Activated T-helper 2 cell treated with anti-CD3 and anti-CD28 coated beads, Interferon-gamma antibody, Interleukin-2, Interleukin-4, amounts not matched to agents 10 μg/mL and 5 μg/mL and 100 μg/mL, durations not matched to agents 14 hours and 24 hours and 36 hours (primary cell): ENCODE results near the gene ADAM11. TPM values are rescaled to one million over a fixed set of nuclear protein-coding genes. Genes with fewer than 3 reads are reported as not detected.
"Not testable (repeated sequence)": the region's sequence is repeated elsewhere in the genome, so short reads cannot be mapped to it uniquely, and the experiment has no call there.

Source experiments
- DNase-seq: peaks from one replicate; pipeline ENCODE4 v3.0.0; 2021; ENCODE audit warnings: low spot score
- H3K27ac Mint-ChIP-seq: one replicate; pipeline ENCODE4 v1.8.0; 2021; ENCODE audit warnings: mixed read lengths
- H3K27me3 Mint-ChIP-seq: one replicate; pipeline ENCODE4 v1.8.0; 2021; ENCODE audit warnings: low read depth, mixed read lengths
- H3K36me3 Mint-ChIP-seq: one replicate; pipeline ENCODE4 v1.8.0; 2021; ENCODE audit warnings: low read depth, mixed read lengths
- H3K4me1 Mint-ChIP-seq: one replicate; pipeline ENCODE4 v1.8.0; 2021; ENCODE audit warnings: low read depth, mixed read lengths
- H3K4me3 Mint-ChIP-seq: one replicate; pipeline ENCODE4 v1.8.0; 2021; ENCODE audit warnings: low read depth, mild to moderate bottlenecking, moderate library complexity, mixed read lengths
- H3K9me3 Mint-ChIP-seq: one replicate; pipeline ENCODE4 v1.8.0; 2021; ENCODE audit warnings: mixed read lengths
- intact Hi-C: fragments of 100-400 bp; cut with micrococcal nuclease; formaldehyde crosslinking; loops from one replicate; pipeline ENCODE4 v1.15.1; 2023
- total RNA-seq: library from RNA; stranded (reverse); gene quantifications from 2 replicates; pipeline ENCODE4 v1.2.3, GENCODE V29; 2022

Gene ADAM11
- total RNA-seq, 1 donor from 2014 or later = 0.09 TPM

GRCh38 chr17:44797802-44798201 lies 39.0 kb downstream of the ADAM11 start:
- Mint-ChIP-seq H3K4me3 (no peak overlapping the region), H3K36me3 (no peaks in the 10 kb centered on the region), H3K4me1 (peaks cover 14% of the 10 kb centered on the region), H3K27me3 (peaks cover 3% of the 10 kb centered on the region), H3K9me3 (no peaks in the 10 kb centered on the region), H3K27ac (no peak overlapping the region)
- no peak for DNase-seq
- intact Hi-C loops = no loop called here

GRCh38 chr17:44798356-44798755 lies 39.6 kb downstream of the ADAM11 start:
- intact Hi-C loops = no loop called here
- DNase-seq = no peak
- H3K36me3 Mint-ChIP-seq = no peaks in the 10 kb centered on the region
- no peaks in the 10 kb centered on the region for H3K9me3 Mint-ChIP-seq
- peaks cover 5% of the 10 kb centered on the region for H3K27me3 Mint-ChIP-seq
- no peak overlapping the region for H3K4me3 Mint-ChIP-seq
- H3K27ac Mint-ChIP-seq = no peak overlapping the region
- peaks cover 14% of the 10 kb centered on the region for H3K4me1 Mint-ChIP-seq

- no peak for DNase-seq
- Mint-ChIP-seq H3K27ac (no peak overlapping the region), H3K27me3 (peaks cover 5% of the 10 kb centered on the region), H3K36me3 (no peaks in the 10 kb centered on the region), H3K4me1 (peaks cover 8% of the 10 kb centered on the region), H3K4me3 (no peak overlapping the region), H3K9me3 (no peaks in the 10 kb centered on the region)
- intact Hi-C loops = no loop called here
Measured at GRCh38 chr17:44801880-44802279, 43.1 kb downstream of the ADAM11 start.

- DNase-seq = no peak
- intact Hi-C loops = no loop called here
- Mint-ChIP-seq H3K27ac (no peak overlapping the region), H3K4me3 (no peak overlapping the region), H3K4me1 (no peaks in the 10 kb centered on the region), H3K36me3 (no peaks in the 10 kb centered on the region), H3K27me3 (peaks cover 9% of the 10 kb centered on the region), H3K9me3 (no peaks in the 10 kb centered on the region)
Measured at GRCh38 chr17:44804302-44805089, 45.7 kb downstream of the ADAM11 start.

GRCh38 chr17:44807093-44807816 lies 48.5 kb downstream of the ADAM11 start:
- no peak overlapping the region for H3K4me3 Mint-ChIP-seq
- no peak overlapping the region for H3K27ac Mint-ChIP-seq
- intact Hi-C loops = no loop called here
- H3K36me3 Mint-ChIP-seq = no peaks in the 10 kb centered on the region
- peaks cover 6% of the 10 kb centered on the region for H3K27me3 Mint-ChIP-seq
- no peaks in the 10 kb centered on the region for H3K4me1 Mint-ChIP-seq
- DNase-seq = no peak
- H3K9me3 Mint-ChIP-seq = no peaks in the 10 kb centered on the region

GRCh38 chr17:44807817-44808155 lies 49.0 kb downstream of the ADAM11 start:
- Mint-ChIP-seq H3K36me3 (no peaks in the 10 kb centered on the region), H3K27ac (no peak overlapping the region), H3K9me3 (no peaks in the 10 kb centered on the region), H3K4me1 (no peaks in the 10 kb centered on the region), H3K4me3 (no peak overlapping the region), H3K27me3 (peaks cover 6% of the 10 kb centered on the region)
- intact Hi-C loops = no loop called here
- DNase-seq = no peak

- peaks cover 5% of the 10 kb centered on the region for H3K27me3 Mint-ChIP-seq
- intact Hi-C loops = no loop called here
- H3K4me3 Mint-ChIP-seq = no peak overlapping the region
- DNase-seq = no peak
- H3K27ac Mint-ChIP-seq = no peak overlapping the region
- H3K4me1 Mint-ChIP-seq = no peaks in the 10 kb centered on the region
- H3K36me3 Mint-ChIP-seq = no peaks in the 10 kb centered on the region
- no peaks in the 10 kb centered on the region for H3K9me3 Mint-ChIP-seq
Measured at GRCh38 chr17:44808156-44808555, 49.4 kb downstream of the ADAM11 start.

GRCh38 chr17:44808656-44809388 lies 50.0 kb downstream of the ADAM11 start:
- H3K36me3 Mint-ChIP-seq, H3K27me3 Mint-ChIP-seq, H3K4me1 Mint-ChIP-seq, intact Hi-C loops, H3K4me3 Mint-ChIP-seq, DNase-seq, H3K9me3 Mint-ChIP-seq, H3K27ac Mint-ChIP-seq: not testable (repeated sequence)

- intact Hi-C loops = no loop called here
- no peak for DNase-seq
- Mint-ChIP-seq H3K4me3 (no peak overlapping the region), H3K27me3 (peaks cover 2% of the 10 kb centered on the region), H3K36me3 (no peaks in the 10 kb centered on the region), H3K9me3 (no peaks in the 10 kb centered on the region), H3K27ac (no peak overlapping the region), H3K4me1 (no peaks in the 10 kb centered on the region)
Measured at GRCh38 chr17:44812263-44812662, 53.5 kb downstream of the ADAM11 start.

GRCh38 chr17:44818508-44818907 lies 59.7 kb downstream of the ADAM11 start:
- intact Hi-C loops, H3K9me3 Mint-ChIP-seq, H3K27ac Mint-ChIP-seq, H3K4me3 Mint-ChIP-seq, H3K27me3 Mint-ChIP-seq, DNase-seq, H3K4me1 Mint-ChIP-seq, H3K36me3 Mint-ChIP-seq: not testable (repeated sequence)

GRCh38 chr17:44820631-44821212 lies 61.9 kb downstream of the ADAM11 start:
- Mint-ChIP-seq H3K9me3 (no peaks in the 10 kb centered on the region), H3K27me3 (peaks cover 4% of the 10 kb centered on the region), H3K36me3 (no peaks in the 10 kb centered on the region), H3K4me3 (no peak overlapping the region), H3K4me1 (no peaks in the 10 kb centered on the region), H3K27ac (no peak overlapping the region)
- intact Hi-C loops = no loop called here
- no peak for DNase-seq

GRCh38 chr17:44825236-44825635 lies 66.4 kb downstream of the ADAM11 start:
- not testable (repeated sequence) for DNase-seq, H3K9me3 Mint-ChIP-seq, H3K36me3 Mint-ChIP-seq, H3K27ac Mint-ChIP-seq, H3K4me1 Mint-ChIP-seq, H3K4me3 Mint-ChIP-seq
- peaks cover 28% of the 10 kb centered on the region for H3K27me3 Mint-ChIP-seq
- intact Hi-C loops = loop anchor here (5.0 kb wide), 1 partner anchor 48 kb away; no protein-coding TSS in a partner anchor
